MCF 10A (cell line): ENCODE results near the gene FBXO21. TPM values are rescaled to one million over a fixed set of nuclear protein-coding genes. Genes with fewer than 3 reads are reported as not detected.
"Not testable (repeated sequence)": the region's sequence is repeated elsewhere in the genome, so short reads cannot be mapped to it uniquely, and the experiment has no call there.

Experiments used
- BruUV-seq: library from RNA; stranded (reverse); fragments of 400-500 nt; replicated peaks from 2 replicates; lab custom pipeline; 2021; lab: Mats Ljungman, UMichigan
- CTCF ChIA-PET: fragments of 300-600 bp; sonication (Branson Sonifier 250); formaldehyde crosslinking; extraction: SDS; loops from one replicate; lab custom pipeline; 2021; ENCODE audit warnings: antibody characterized with exemption, inconsistent platforms; lab: Yijun Ruan, JAX
- POLR2A ChIA-PET: fragments of 300-600, 350-650 bp; sonication (Branson Sonifier 250); formaldehyde crosslinking; extraction: SDS; loops from one replicate; lab custom pipeline; 2020; ENCODE audit warnings: antibody characterized with exemption, inconsistent platforms; lab: Yijun Ruan, JAX
- DNase-seq: peaks from one replicate; pipeline ENCODE4 v3.0.0-alpha.2; 2018; ENCODE audit not compliant: unreplicated experiment
- H3K27ac Mint-ChIP-seq: one replicate; pipeline ENCODE4 v1.8.0; 2022; ENCODE audit warnings: mild to moderate bottlenecking, low read depth, mixed read lengths; ENCODE audit not compliant: unreplicated experiment
- H3K27me3 Mint-ChIP-seq: one replicate; pipeline ENCODE4 v1.8.0; 2022; ENCODE audit warnings: mixed read lengths; ENCODE audit not compliant: insufficient read depth, unreplicated experiment
- H3K36me3 Mint-ChIP-seq: one replicate; pipeline ENCODE4 v1.8.0; 2022; ENCODE audit warnings: mild to moderate bottlenecking, moderate library complexity, mixed read lengths; ENCODE audit not compliant: insufficient read depth, unreplicated experiment
- H3K4me1 Mint-ChIP-seq: one replicate; pipeline ENCODE4 v1.8.0; 2022; ENCODE audit warnings: mixed read lengths; ENCODE audit not compliant: insufficient read depth, unreplicated experiment
- H3K4me3 Mint-ChIP-seq: one replicate; pipeline ENCODE4 v1.8.0; 2022; ENCODE audit warnings: mild to moderate bottlenecking, moderate library complexity, mixed read lengths; ENCODE audit not compliant: unreplicated experiment
- H3K9me3 Mint-ChIP-seq: one replicate; pipeline ENCODE4 v1.8.0; 2022; ENCODE audit warnings: mixed read lengths; ENCODE audit not compliant: unreplicated experiment
- CTCF ChIP-seq: fragments of 200-600 bp; IDR thresholded peaks from one replicate; pipeline ENCODE4 v1.8.0; 2022; ENCODE audit warnings: antibody characterized with exemption, mild to moderate bottlenecking; ENCODE audit not compliant: unreplicated experiment
- intact Hi-C: fragments of 100-400 bp; cut with micrococcal nuclease; formaldehyde crosslinking; loops from 2 replicates; pipeline ENCODE4 v1.14.1; 2022
- total RNA-seq: library from RNA; stranded (reverse); gene quantifications from 2 replicates; pipeline ENCODE4 v1.2.3, GENCODE V29; 2022

Gene FBXO21
- total RNA-seq, 1 experiment from 2014 or later, result 33.4 TPM

GRCh38 chr12:117182866-117183265 is 7.4 kb downstream of the FBXO21 start:
- no peaks in the 10 kb centered on the region for H3K9me3 Mint-ChIP-seq
- no peaks in the 10 kb centered on the region for H3K4me1 Mint-ChIP-seq
- TF ChIP-seq CTCF, result no peak
- no peaks in the 10 kb centered on the region for H3K27me3 Mint-ChIP-seq
- BruUV-seq, result no TSS peak
- CTCF ChIA-PET, result interaction anchor here (0.7 kb wide), 1 partner anchor 184 kb away, joined by 3 read pairs; no protein-coding TSS in a partner anchor
- H3K4me3 Mint-ChIP-seq, result no peak overlapping the region
- intact Hi-C loops, result no loop called here
- POLR2A ChIA-PET, result no interaction called here
- no peak for DNase-seq
- H3K27ac Mint-ChIP-seq, result no peak overlapping the region
- H3K36me3 Mint-ChIP-seq, result peaks cover 83% of the 10 kb centered on the region

GRCh38 chr12:117181468-117181843 is 8.8 kb downstream of the FBXO21 start:
- H3K36me3 Mint-ChIP-seq, result peaks cover 80% of the 10 kb centered on the region

GRCh38 chr12:117180758-117181467 is 9.4 kb downstream of the FBXO21 start:
- no peak overlapping the region for H3K4me3 Mint-ChIP-seq
- H3K9me3 Mint-ChIP-seq, result no peaks in the 10 kb centered on the region
- ChIA-PET POLR2A (interaction anchor here (1.5 kb wide), 1 partner anchor 9 kb away, joined by 4 read pairs; the partner anchor contains the start of gene FBXO21), CTCF (interaction anchor here (0.6 to 0.7 kb wide), 4 partner anchors 22 to 670 kb away, joined by 3 to 4 read pairs (median 3); no protein-coding TSS in a partner anchor)
- H3K27me3 Mint-ChIP-seq, result no peaks in the 10 kb centered on the region
- no peaks in the 10 kb centered on the region for H3K4me1 Mint-ChIP-seq
- TF ChIP-seq CTCF, result no peak
- intact Hi-C loops, result no loop called here
- no TSS peak for BruUV-seq
- H3K27ac Mint-ChIP-seq, result no peak overlapping the region
- peaks cover 84% of the 10 kb centered on the region for H3K36me3 Mint-ChIP-seq
- DNase-seq, result no peak

More at GRCh38 chr12:117181468-117181843, 8.8 kb downstream of the FBXO21 start:
- H3K4me1 Mint-ChIP-seq, H3K4me3 Mint-ChIP-seq, H3K27ac Mint-ChIP-seq, DNase-seq, intact Hi-C loops, H3K27me3 Mint-ChIP-seq, H3K9me3 Mint-ChIP-seq, BruUV-seq: not testable (repeated sequence)
- ChIA-PET POLR2A (interaction anchor here (1.5 kb wide), 1 partner anchor 8 kb away, joined by 4 read pairs; the partner anchor contains the start of gene FBXO21), CTCF (interaction anchor here (0.7 kb wide), 1 partner anchor 670 kb away, joined by 4 read pairs; no protein-coding TSS in a partner anchor)

- DNase-seq, result no peak
- CTCF ChIA-PET, result no interaction called here
- no peak overlapping the region for H3K4me3 Mint-ChIP-seq
- no peak for TF ChIP-seq CTCF
- intact Hi-C loops, result no loop called here
- H3K27me3 Mint-ChIP-seq, result no peaks in the 10 kb centered on the region
- POLR2A ChIA-PET, result no interaction called here
- H3K9me3 Mint-ChIP-seq, result no peaks in the 10 kb centered on the region
- H3K27ac Mint-ChIP-seq, result peak overlapping the region; percentile 1
- H3K4me1 Mint-ChIP-seq, result no peaks in the 10 kb centered on the region
- peaks cover 88% of the 10 kb centered on the region for H3K36me3 Mint-ChIP-seq
- BruUV-seq, result no TSS peak
Observed at GRCh38 chr12:117178745-117179144, 11.5 kb downstream of the FBXO21 start.
